Smooth muscle cell (in vitro differentiated cells): Measurements from ENCODE around the gene KCNJ12. TPM values are rescaled to one million over a fixed set of nuclear protein-coding genes. Genes with fewer than 3 reads are reported as not detected.
A peak's percentile ranks its signal among the peaks of the same experiment; 100 is the strongest.
"Not testable (repeated sequence)": the region's sequence is repeated elsewhere in the genome, so short reads cannot be mapped to it uniquely, and the experiment has no call there.

Experiments
- DNase-seq: peaks from one replicate; lab custom pipeline; 2025; ENCODE audit not compliant: unreplicated experiment; lab: John Stamatoyannopoulos, UW
- H2AFZ ChIP-seq: fragments of 200-600 bp; sonication (generic); 2 replicates; pipeline ENCODE4 v1.6.0; 2016; ENCODE audit warnings: antibody characterized with exemption, low read depth, mild to moderate bottlenecking
- H3F3A ChIP-seq: fragments of 200-600 bp; sonication (generic); 2 replicates; pipeline ENCODE4 v1.6.0; 2017; ENCODE audit warnings: antibody characterized with exemption, low read depth
- H3K27ac ChIP-seq: fragments of 200-600 bp; sonication (generic); 2 replicates; pipeline ENCODE4 v1.5.1; 2016; ENCODE audit warnings: low read depth, mild to moderate bottlenecking
- H3K27me3 ChIP-seq: fragments of 200-600 bp; sonication (generic); 2 replicates; pipeline ENCODE4 v1.6.1; 2016; ENCODE audit warnings: low read depth, mild to moderate bottlenecking
- H3K36me3 ChIP-seq: fragments of 200-600 bp; sonication (generic); 2 replicates; pipeline ENCODE4 v1.5.1; 2016; ENCODE audit warnings: low read depth
- H3K4me1 ChIP-seq: fragments of 200-600 bp; sonication (generic); 2 replicates; pipeline ENCODE4 v1.5.1; 2016; ENCODE audit warnings: low read depth
- H3K4me2 ChIP-seq: fragments of 200-600 bp; sonication (generic); 2 replicates; pipeline ENCODE4 v1.6.0; 2016; ENCODE audit warnings: mild to moderate bottlenecking
- H3K4me3 ChIP-seq: fragments of 200-600 bp; sonication (generic); 2 replicates; pipeline ENCODE4 v1.5.1; 2016; ENCODE audit warnings: mild to moderate bottlenecking
- H3K79me2 ChIP-seq: fragments of 200-600 bp; sonication (generic); 2 replicates; pipeline ENCODE4 v1.6.0; 2016; ENCODE audit warnings: low read depth, mild to moderate bottlenecking
- H3K9ac ChIP-seq: fragments of 200-600 bp; sonication (generic); 2 replicates; pipeline ENCODE4 v1.6.0; 2016; ENCODE audit warnings: low read depth
- H3K9me3 ChIP-seq: fragments of 200-600 bp; sonication (generic); replicated peaks from 2 replicates; pipeline ENCODE4 v1.5.1; 2016; ENCODE audit warnings: low read depth
- H4K20me1 ChIP-seq: fragments of 200-600 bp; sonication (generic); 2 replicates; pipeline ENCODE4 v1.6.0; 2016; ENCODE audit warnings: low read depth
- WGBS: methylation state at CpG from one replicate; pipeline ENCODE4 v1.1.7; 2016; ENCODE audit warnings: low lambda C conversion rate; 5-methylcytosine and 5-hydroxymethylcytosine counted together
- polyA plus RNA-seq: library from polyadenylated mRNA; unstranded; fragments of >200 nt; fragmentation: Nextera tagmentation; extraction: Ambion mirVana; gene quantifications from 2 replicates; pipeline ENCODE4 v1.2.1, GENCODE V29; 2016
- total RNA-seq: library from RNA; depleted of rRNA; stranded (reverse); fragments of >200 nt; gene quantifications from 2 replicates; pipeline ENCODE4 v1.2.3, GENCODE V29; 2014
- TF ChIP-seq, protein P1 (sequence below): fragments of 200-600 bp; sonication (generic); IDR thresholded peaks from 2 replicates; pipeline ENCODE4 v1.5.1; 2017; ENCODE audit warnings: borderline replicate concordance, mild to moderate bottlenecking, antibody characterized with exemption; ENCODE audit not compliant: insufficient read depth, poor library complexity, severe bottlenecking

KCNJ12 gene
- total and polyA plus RNA-seq, 2 experiments from 2014 or later, result 0.04 to 0.18 TPM

GRCh38 chr17:21452377-21453143, 76.4 kb downstream of the KCNJ12 start:
- Histone ChIP-seq H3K4me3 (peak overlapping the region; percentile 45), H3K79me2 (no peaks in the 10 kb centered on the region), H3K9me3 (no peaks in the 10 kb centered on the region), H4K20me1 (no peaks in the 10 kb centered on the region), H3K9ac (no peak overlapping the region), H3K4me2 (peak overlapping the region; percentile 86), H2AFZ (peak overlapping the region; percentile 97), H3K27me3 (peaks cover 3% of the 10 kb centered on the region), H3K4me1 (peaks cover 11% of the 10 kb centered on the region), H3K27ac (no peak overlapping the region), H3K36me3 (no peaks in the 10 kb centered on the region), H3F3A (no peaks in the 10 kb centered on the region)
- no peak for DNase-seq
- 7% methylated on average over 44 of the region's 49 CpGs for WGBS
- TF ChIP-seq, protein P1, sequence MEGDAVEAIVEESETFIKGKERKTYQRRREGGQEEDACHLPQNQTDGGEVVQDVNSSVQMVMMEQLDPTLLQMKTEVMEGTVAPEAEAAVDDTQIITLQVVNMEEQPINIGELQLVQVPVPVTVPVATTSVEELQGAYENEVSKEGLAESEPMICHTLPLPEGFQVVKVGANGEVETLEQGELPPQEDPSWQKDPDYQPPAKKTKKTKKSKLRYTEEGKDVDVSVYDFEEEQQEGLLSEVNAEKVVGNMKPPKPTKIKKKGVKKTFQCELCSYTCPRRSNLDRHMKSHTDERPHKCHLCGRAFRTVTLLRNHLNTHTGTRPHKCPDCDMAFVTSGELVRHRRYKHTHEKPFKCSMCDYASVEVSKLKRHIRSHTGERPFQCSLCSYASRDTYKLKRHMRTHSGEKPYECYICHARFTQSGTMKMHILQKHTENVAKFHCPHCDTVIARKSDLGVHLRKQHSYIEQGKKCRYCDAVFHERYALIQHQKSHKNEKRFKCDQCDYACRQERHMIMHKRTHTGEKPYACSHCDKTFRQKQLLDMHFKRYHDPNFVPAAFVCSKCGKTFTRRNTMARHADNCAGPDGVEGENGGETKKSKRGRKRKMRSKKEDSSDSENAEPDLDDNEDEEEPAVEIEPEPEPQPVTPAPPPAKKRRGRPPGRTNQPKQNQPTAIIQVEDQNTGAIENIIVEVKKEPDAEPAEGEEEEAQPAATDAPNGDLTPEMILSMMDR, result peak; percentile 51

- DNase-seq, result no peak
- Histone ChIP-seq H3K9ac (no peak overlapping the region), H3K36me3 (no peaks in the 10 kb centered on the region), H3K4me1 (peaks cover 12% of the 10 kb centered on the region), H3K79me2 (no peaks in the 10 kb centered on the region), H3K27me3 (peaks cover 6% of the 10 kb centered on the region), H2AFZ (no peak overlapping the region), H3K9me3 (no peaks in the 10 kb centered on the region), H4K20me1 (no peaks in the 10 kb centered on the region), H3K27ac (no peak overlapping the region), H3F3A (no peaks in the 10 kb centered on the region), H3K4me2 (peak overlapping the region; percentile 86), H3K4me3 (peak overlapping the region; percentile 45)
- TF ChIP-seq, protein P1, result no peak
- 81% methylated on average over 15 of the region's 17 CpGs for WGBS
These were observed 77.2 kb downstream of the KCNJ12 start for GRCh38 chr17:21453144-21453898.

DNA sequence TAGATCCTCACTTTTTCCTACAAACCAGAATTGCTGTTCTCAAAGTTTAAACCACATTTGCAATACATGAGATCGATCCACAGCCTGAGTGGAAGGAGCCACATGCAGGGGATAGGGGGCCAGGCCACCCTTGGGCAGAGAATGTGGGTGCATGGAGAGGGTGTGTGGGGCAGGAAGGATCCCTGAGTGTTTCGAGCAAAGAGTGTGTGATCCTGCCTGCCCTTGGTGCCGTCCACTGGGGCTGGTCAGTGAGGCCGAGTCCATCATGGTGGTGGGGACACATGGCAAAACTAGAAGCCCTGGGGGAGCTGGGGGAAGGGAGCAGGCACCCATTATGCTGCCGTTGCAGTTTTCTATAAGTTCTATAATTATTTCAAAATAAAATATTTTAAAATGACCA, 77.8 kb downstream of the KCNJ12 start:
- H3K9ac ChIP-seq, H3K36me3 ChIP-seq, H3K27ac ChIP-seq, H2AFZ ChIP-seq, H4K20me1 ChIP-seq, DNase-seq, H3K4me3 ChIP-seq, H3K27me3 ChIP-seq, H3K4me2 ChIP-seq, H3K9me3 ChIP-seq, H3F3A ChIP-seq, H3K79me2 ChIP-seq: not testable (repeated sequence)
- WGBS, result 88% methylated on average over 5 of the region's 5 CpGs
- H3K4me1 ChIP-seq, result peaks cover 12% of the 10 kb centered on the region

- no peaks in the 10 kb centered on the region for H3K79me2 ChIP-seq
- peaks cover 10% of the 10 kb centered on the region for H3K27me3 ChIP-seq
- no peak overlapping the region for H3K4me2 ChIP-seq
- H3K27ac ChIP-seq, result no peak overlapping the region
- H3K4me3 ChIP-seq, result no peak overlapping the region
- H3K36me3 ChIP-seq, result no peaks in the 10 kb centered on the region
- H4K20me1 ChIP-seq, result no peaks in the 10 kb centered on the region
- no peak overlapping the region for H2AFZ ChIP-seq
- no peak overlapping the region for H3K9ac ChIP-seq
- no peaks in the 10 kb centered on the region for H3F3A ChIP-seq
- no peak for DNase-seq
- TF ChIP-seq, protein P1, result no peak
- 85% methylated on average over 4 of the region's 4 CpGs for WGBS
- H3K4me1 ChIP-seq, result peaks cover 12% of the 10 kb centered on the region
- no peaks in the 10 kb centered on the region for H3K9me3 ChIP-seq
These were observed 78.3 kb downstream of the KCNJ12 start for GRCh38 chr17:21454441-21454840.
